HG02938 (cell line): ENCODE results near the gene NDC80.
"Not testable (repeated sequence)": the region's sequence is repeated elsewhere in the genome, so short reads cannot be mapped to it uniquely, and the experiment has no call there.

Experiments used
- ATAC-seq: cut with Tn5 transposase; IDR thresholded peaks from one replicate; pipeline ENCODE4 v1.9.1; 2021; ENCODE audit warnings: mild to moderate bottlenecking, moderate library complexity; ENCODE audit not compliant: unreplicated experiment

NDC80 gene

GRCh38 chr18:2662288-2662687 lies 90.9 kb downstream of the NDC80 start:
- ATAC-seq: not testable (repeated sequence)

GRCh38 chr18:2662990-2663389 lies 91.6 kb downstream of the NDC80 start:
- no peak for ATAC-seq
